Cardiac muscle cell (in vitro differentiated cells and primary cell): Measurements from ENCODE around the gene MRGPRD. TPM values are rescaled to one million over a fixed set of nuclear protein-coding genes. Genes with fewer than 3 reads are reported as not detected.

Source experiments
- DNase-seq, 2 donors: peaks; one replicate each; pipeline versions ENCODE4 v3.0.0 to v3.0.0-alpha.2; 2010 to 2017; ENCODE audit warnings: low read depth in 1 of 2, low spot score in 1 of 2
- H3K27ac ChIP-seq: fragments of 200-600 bp; sonication (generic); 2 replicates; pipeline ENCODE4 v1.5.1; 2016
- H3K27me3 ChIP-seq: fragments of 200-600 bp; sonication (generic); 2 replicates; pipeline ENCODE4 v1.6.0; 2016; ENCODE audit warnings: control low read depth
- H3K36me3 ChIP-seq: fragments of 200-600 bp; sonication (generic); 2 replicates; pipeline ENCODE4 v1.5.1; 2016; ENCODE audit warnings: control low read depth
- H3K4me1 ChIP-seq: fragments of 200-600 bp; sonication (generic); 2 replicates; pipeline ENCODE4 v1.8.1; 2017; ENCODE audit warnings: low read depth, mild to moderate bottlenecking, mixed run types
- H3K4me3 ChIP-seq: fragments of 200-600 bp; sonication (generic); 2 replicates; pipeline ENCODE4 v1.5.1; 2016; ENCODE audit warnings: mild to moderate bottlenecking
- H3K9me3 ChIP-seq: fragments of 200-600 bp; sonication (generic); 2 replicates; pipeline ENCODE4 v1.5.1; 2017; ENCODE audit warnings: low read depth, mild to moderate bottlenecking, control low read depth
- polyA plus RNA-seq: library from polyadenylated mRNA; unstranded; fragments of >200 nt; fragmentation: Nextera tagmentation; extraction: Ambion mirVana; gene quantifications from 2 replicates; pipeline ENCODE4 v1.2.1, GENCODE V29; 2016
- total RNA-seq: library from RNA; depleted of rRNA; stranded (reverse); fragments of >200 nt; gene quantifications from 2 replicates; pipeline ENCODE4 v1.2.3, GENCODE V29; 2016
- TF ChIP-seq, protein P1 (sequence below): IDR thresholded peaks from 2 replicates; pipeline ENCODE4 v1.5.1; 2012; ENCODE audit warnings: low read depth, mild to moderate bottlenecking, low read length

MRGPRD gene
- total and polyA plus RNA-seq, 2 experiments from 2014 or later, result not detected

DNA sequence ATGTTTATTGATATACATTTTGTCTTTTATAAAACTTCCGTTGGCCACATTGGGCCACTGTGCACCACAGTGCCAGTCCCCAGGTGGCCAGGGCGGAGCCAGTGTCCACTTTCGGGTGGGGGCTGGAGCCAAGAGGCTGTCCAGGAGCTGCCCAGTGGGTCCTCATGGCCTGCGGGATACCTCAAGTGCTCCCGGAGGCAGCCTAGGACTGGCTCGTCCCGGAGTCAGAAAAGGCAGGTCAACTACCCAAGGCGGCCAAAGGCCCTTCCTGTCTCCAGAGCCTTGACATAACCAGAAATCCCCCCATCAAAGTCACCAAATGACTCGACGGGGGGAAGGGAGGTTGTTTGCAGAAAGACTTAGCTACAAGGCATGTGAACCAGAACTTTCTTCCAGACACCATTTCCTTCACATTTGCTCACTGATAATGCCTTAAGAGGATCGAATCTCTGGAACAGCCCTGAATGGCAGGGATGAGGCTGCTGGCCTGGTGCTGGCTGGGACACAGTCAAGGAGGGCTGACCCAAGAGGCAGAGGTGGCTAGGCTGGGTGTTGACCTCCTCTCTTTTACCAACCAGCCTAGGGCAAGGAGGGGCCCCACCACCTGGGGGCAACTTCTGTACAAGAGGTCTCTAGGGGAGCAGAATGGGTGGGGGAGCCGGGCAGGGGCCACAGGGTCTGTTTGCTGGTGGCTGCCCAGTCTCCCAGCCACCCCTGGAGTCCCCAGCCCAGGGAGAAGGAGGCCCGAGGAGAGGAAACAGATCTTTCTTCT is 23.8 kb upstream of the MRGPRD start:
- TF ChIP-seq, protein P1, sequence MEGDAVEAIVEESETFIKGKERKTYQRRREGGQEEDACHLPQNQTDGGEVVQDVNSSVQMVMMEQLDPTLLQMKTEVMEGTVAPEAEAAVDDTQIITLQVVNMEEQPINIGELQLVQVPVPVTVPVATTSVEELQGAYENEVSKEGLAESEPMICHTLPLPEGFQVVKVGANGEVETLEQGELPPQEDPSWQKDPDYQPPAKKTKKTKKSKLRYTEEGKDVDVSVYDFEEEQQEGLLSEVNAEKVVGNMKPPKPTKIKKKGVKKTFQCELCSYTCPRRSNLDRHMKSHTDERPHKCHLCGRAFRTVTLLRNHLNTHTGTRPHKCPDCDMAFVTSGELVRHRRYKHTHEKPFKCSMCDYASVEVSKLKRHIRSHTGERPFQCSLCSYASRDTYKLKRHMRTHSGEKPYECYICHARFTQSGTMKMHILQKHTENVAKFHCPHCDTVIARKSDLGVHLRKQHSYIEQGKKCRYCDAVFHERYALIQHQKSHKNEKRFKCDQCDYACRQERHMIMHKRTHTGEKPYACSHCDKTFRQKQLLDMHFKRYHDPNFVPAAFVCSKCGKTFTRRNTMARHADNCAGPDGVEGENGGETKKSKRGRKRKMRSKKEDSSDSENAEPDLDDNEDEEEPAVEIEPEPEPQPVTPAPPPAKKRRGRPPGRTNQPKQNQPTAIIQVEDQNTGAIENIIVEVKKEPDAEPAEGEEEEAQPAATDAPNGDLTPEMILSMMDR, result no peak
- DNase-seq, result no peak
- Histone ChIP-seq H3K27ac (no peak overlapping the region), H3K9me3 (no peaks in the 10 kb centered on the region), H3K4me3 (no peak overlapping the region), H3K36me3 (no peaks in the 10 kb centered on the region), H3K27me3 (no peaks in the 10 kb centered on the region), H3K4me1 (peaks cover 14% of the 10 kb centered on the region)

DNA sequence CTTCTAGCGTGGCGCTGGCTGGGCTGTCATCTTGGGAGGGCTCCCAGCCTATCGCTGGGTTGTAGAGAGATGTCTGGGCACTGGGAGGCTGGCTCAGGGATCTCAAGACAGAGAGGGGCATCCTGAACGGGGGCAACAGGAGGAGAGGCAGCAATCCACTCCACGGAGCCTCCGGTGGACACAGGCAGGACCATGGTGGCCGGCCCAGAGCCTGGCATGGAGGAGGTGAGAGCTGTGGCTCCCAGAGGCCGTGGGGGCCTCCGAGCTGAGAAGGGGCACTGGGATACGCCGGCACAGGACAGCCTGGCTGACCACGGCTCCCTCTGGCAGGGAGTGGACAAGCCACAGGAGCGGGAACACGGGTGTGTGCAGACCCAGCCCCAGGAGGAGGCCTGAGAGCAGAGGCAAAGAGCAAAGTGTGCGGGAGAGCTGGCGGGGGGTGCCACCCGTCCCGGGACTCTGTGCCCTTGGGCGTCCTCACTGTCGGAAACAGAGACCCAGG is 23.1 kb upstream of the MRGPRD start:
- Histone ChIP-seq H3K4me3 (no peak overlapping the region), H3K27ac (no peak overlapping the region), H3K36me3 (no peaks in the 10 kb centered on the region), H3K9me3 (no peaks in the 10 kb centered on the region), H3K27me3 (no peaks in the 10 kb centered on the region), H3K4me1 (peaks cover 11% of the 10 kb centered on the region)
- TF ChIP-seq, protein P1, result no peak
- DNase-seq, result no peak

- Histone ChIP-seq H3K36me3 (no peaks in the 10 kb centered on the region), H3K27ac (no peak overlapping the region), H3K27me3 (no peaks in the 10 kb centered on the region), H3K9me3 (no peaks in the 10 kb centered on the region), H3K4me3 (no peak overlapping the region), H3K4me1 (peaks cover 12% of the 10 kb centered on the region)
- TF ChIP-seq, protein P1, result no peak
- DNase-seq, result no peak
Observed at GRCh38 chr11:69003301-69003865, 22.6 kb upstream of the MRGPRD start.

GRCh38 chr11:69002570-69003231 is 21.9 kb upstream of the MRGPRD start:
- Histone ChIP-seq H3K36me3 (no peaks in the 10 kb centered on the region), H3K4me3 (no peak overlapping the region), H3K9me3 (no peaks in the 10 kb centered on the region), H3K27me3 (no peaks in the 10 kb centered on the region), H3K27ac (no peak overlapping the region), H3K4me1 (peaks cover 15% of the 10 kb centered on the region)
- TF ChIP-seq, protein P1, result no peak
- no peak for DNase-seq

DNA sequence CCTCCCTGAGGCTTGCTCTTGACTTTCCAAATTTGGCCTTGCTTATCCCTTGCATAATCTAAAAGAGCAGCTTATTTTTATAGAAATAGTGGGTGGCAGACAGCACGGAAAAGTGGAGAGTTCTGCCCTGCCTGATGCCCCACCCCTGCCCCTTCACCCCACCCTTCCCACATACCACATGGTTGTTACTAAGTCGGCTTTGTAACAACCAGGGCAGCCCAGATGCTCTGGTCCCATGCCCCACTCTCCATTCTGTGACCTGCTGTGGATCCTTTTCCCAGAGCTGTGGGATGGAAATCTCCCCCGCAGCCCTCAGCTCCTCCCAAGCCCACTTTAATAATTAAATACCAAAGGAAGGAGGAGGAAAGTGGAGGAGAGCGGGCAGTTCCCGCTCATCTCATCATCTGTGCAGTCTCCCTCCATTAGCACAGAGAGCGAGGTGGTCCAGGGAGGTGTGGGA is 21.4 kb upstream of the MRGPRD start:
- DNase-seq, result no peak

More for the DNA sequence above, 21.4 kb upstream of the MRGPRD start:
- Histone ChIP-seq H3K36me3 (no peaks in the 10 kb centered on the region), H3K9me3 (no peaks in the 10 kb centered on the region), H3K27ac (no peak overlapping the region), H3K27me3 (no peaks in the 10 kb centered on the region), H3K4me3 (no peak overlapping the region), H3K4me1 (peaks cover 15% of the 10 kb centered on the region)
- TF ChIP-seq, protein P1, result no peak
